Measurements from ENCODE around the gene USP12. TPM values are rescaled to one million over a fixed set of nuclear protein-coding genes. Genes with fewer than 3 reads are reported as not detected.

The USP12 gene
- total RNA-seq, 1 experiment from 2014 or later, result 26.1 TPM

- TF ChIP-seq ATF3 (CRISPR knock-in tag; conservative IDR thresholded peaks at IDR 0.05), result no peak
- TF ChIP-seq TCF7 (CRISPR knock-in tag; IDR thresholded peaks at IDR 0.05; ENCODE audit: low read depth), result no peak
- TF ChIP-seq RELA (CRISPR knock-in tag; IDR thresholded peaks at IDR 0.05; ENCODE audit: borderline replicate concordance), result no peak
- no peak for TF ChIP-seq FOXP4 (CRISPR knock-in tag; IDR thresholded peaks at IDR 0.05)
- no peak for TF ChIP-seq MAX (CRISPR knock-in tag; IDR thresholded peaks at IDR 0.05)
- no peak for TF ChIP-seq JAZF1 (CRISPR knock-in tag; IDR thresholded peaks at IDR 0.05)
- no peak for TF ChIP-seq E2F4 (CRISPR knock-in tag; IDR thresholded peaks at IDR 0.05; ENCODE audit: borderline replicate concordance, low read depth)
- no peak for TF ChIP-seq AR (CRISPR knock-in tag; IDR thresholded peaks at IDR 0.05)
- no peak for TF ChIP-seq ZNF532 (CRISPR knock-in tag; IDR thresholded peaks at IDR 0.05; ENCODE audit: borderline replicate concordance)
- TF ChIP-seq ZBTB21 (CRISPR knock-in tag; IDR thresholded peaks at IDR 0.05; ENCODE audit: borderline replicate concordance), result no peak
- TF ChIP-seq EMX1 (CRISPR knock-in tag; IDR thresholded peaks at IDR 0.05), result no peak
- TF ChIP-seq SP1 (CRISPR knock-in tag; conservative IDR thresholded peaks at IDR 0.05), result no peak
- TF ChIP-seq MYBL2 (CRISPR knock-in tag; IDR thresholded peaks at IDR 0.05), result no peak
- no peak for TF ChIP-seq ETV6 (CRISPR knock-in tag; IDR thresholded peaks at IDR 0.05)
- TF ChIP-seq ZNF416 (CRISPR knock-in tag; IDR thresholded peaks at IDR 0.05), result no peak
- H3K4me3 Mint-ChIP-seq, result peak overlapping the region; percentile 29; the same call in 1 of the 2 replicates
- CTCF ChIA-PET, result no interaction called here
- peaks cover 70% of the 10 kb centered on the region for H3K4me1 Mint-ChIP-seq
- DNase-seq (ENCODE audit: low spot score), result no peak
- no peak for ATAC-seq
- H3K27me3 Mint-ChIP-seq (ENCODE audit: low read depth), result no peaks in the 10 kb centered on the region
- peak overlapping the region; percentile 27 for H3K27ac Mint-ChIP-seq
- no peaks in the 10 kb centered on the region for H3K9me3 Mint-ChIP-seq
- no peaks in the 10 kb centered on the region for H3K36me3 Mint-ChIP-seq
- POLR2A ChIA-PET, result interaction anchor here (0.6 kb wide), 1 partner anchor 86 kb away, joined by 4 read pairs; no protein-coding TSS in a partner anchor
Measured at GRCh38 chr13:27168086-27168485, 3.5 kb downstream of the USP12 start.

GRCh38 chr13:27166313-27166712, 5.3 kb downstream of the USP12 start:
- Mint-ChIP-seq H3K4me3 (no peak overlapping the region), H3K36me3 (no peaks in the 10 kb centered on the region), H3K27me3 (ENCODE audit: low read depth) (no peaks in the 10 kb centered on the region), H3K27ac (no peak overlapping the region), H3K9me3 (no peaks in the 10 kb centered on the region), H3K4me1 (peaks cover 71% of the 10 kb centered on the region)
- ATAC-seq (no peak), DNase-seq (ENCODE audit: low spot score) (no peak)
- ChIA-PET CTCF (no interaction called here), POLR2A (no interaction called here)
- TF ChIP-seq GRHL2 (CRISPR knock-in tag; IDR thresholded peaks at IDR 0.05; ENCODE audit: insufficient replicate concordance, severe bottlenecking) (no peak), CREM (CRISPR knock-in tag; IDR thresholded peaks at IDR 0.05) (no peak), ATF3 (CRISPR knock-in tag; conservative IDR thresholded peaks at IDR 0.05) (no peak), ZNF671 (CRISPR knock-in tag; IDR thresholded peaks at IDR 0.05) (no peak), CTCF (IDR thresholded peaks at IDR 0.05) (no peak), TCF7 (CRISPR knock-in tag; IDR thresholded peaks at IDR 0.05; ENCODE audit: low read depth) (no peak), MAX (CRISPR knock-in tag; IDR thresholded peaks at IDR 0.05) (no peak), ZBTB43 (CRISPR knock-in tag; IDR thresholded peaks at IDR 0.05) (no peak)
